ENCODE results near the gene WIPF3. TPM values are rescaled to one million over a fixed set of nuclear protein-coding genes. Genes with fewer than 3 reads are reported as not detected.

The WIPF3 gene
- total RNA-seq, 2 donors from 2014 or later: 5.2 to 7.2 TPM

DNA sequence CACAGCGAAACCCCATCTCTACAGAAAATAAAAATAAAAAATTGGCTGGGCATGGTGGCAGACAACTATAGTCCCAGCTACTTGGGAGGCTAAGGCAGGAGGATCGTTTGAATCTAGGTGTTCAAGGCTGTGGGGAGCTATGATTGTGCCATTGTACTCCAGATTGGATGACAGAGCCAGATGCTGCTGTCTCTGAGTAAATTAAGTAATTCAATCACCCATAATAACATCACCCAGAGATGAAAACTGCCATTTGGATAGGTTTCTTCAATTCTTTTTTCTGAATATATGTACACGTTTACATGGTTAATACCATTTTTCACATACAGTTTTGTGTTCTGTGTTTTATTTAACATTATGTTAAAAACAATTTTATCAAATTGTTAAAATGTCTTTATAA lies 79.3 kb downstream of the WIPF3 start:
- TF ChIP-seq, protein P1, sequence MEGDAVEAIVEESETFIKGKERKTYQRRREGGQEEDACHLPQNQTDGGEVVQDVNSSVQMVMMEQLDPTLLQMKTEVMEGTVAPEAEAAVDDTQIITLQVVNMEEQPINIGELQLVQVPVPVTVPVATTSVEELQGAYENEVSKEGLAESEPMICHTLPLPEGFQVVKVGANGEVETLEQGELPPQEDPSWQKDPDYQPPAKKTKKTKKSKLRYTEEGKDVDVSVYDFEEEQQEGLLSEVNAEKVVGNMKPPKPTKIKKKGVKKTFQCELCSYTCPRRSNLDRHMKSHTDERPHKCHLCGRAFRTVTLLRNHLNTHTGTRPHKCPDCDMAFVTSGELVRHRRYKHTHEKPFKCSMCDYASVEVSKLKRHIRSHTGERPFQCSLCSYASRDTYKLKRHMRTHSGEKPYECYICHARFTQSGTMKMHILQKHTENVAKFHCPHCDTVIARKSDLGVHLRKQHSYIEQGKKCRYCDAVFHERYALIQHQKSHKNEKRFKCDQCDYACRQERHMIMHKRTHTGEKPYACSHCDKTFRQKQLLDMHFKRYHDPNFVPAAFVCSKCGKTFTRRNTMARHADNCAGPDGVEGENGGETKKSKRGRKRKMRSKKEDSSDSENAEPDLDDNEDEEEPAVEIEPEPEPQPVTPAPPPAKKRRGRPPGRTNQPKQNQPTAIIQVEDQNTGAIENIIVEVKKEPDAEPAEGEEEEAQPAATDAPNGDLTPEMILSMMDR (conservative IDR thresholded peaks at IDR 0.05): no peak
- Mint-ChIP-seq H3K4me1 (peaks cover 5% of the 10 kb centered on the region), H3K27me3 (ENCODE audit: insufficient read depth) (peaks cover 5% of the 10 kb centered on the region), H3K4me3 (no peak overlapping the region), H3K9me3 (no peaks in the 10 kb centered on the region), H3K36me3 (ENCODE audit: low read depth) (no peaks in the 10 kb centered on the region), H3K27ac (no peak overlapping the region)
- no peaks in the 10 kb centered on the region for H3K27me3 ChIP-seq (ENCODE audit: control insufficient read depth, insufficient read depth, low read length, poor library complexity, severe bottlenecking)
- H3K9me3 ChIP-seq (ENCODE audit: control insufficient read depth, low read length): no peaks in the 10 kb centered on the region
- H3K9ac ChIP-seq (ENCODE audit: extremely low read depth, low read length, poor library complexity, severe bottlenecking): no peak overlapping the region
- H3K27ac ChIP-seq (ENCODE audit: low read depth, low read length): no peak overlapping the region
- no peaks in the 10 kb centered on the region for H3K36me3 ChIP-seq (ENCODE audit: control insufficient read depth, insufficient read depth, low read length)
- DNase-seq: no peak
- no peak overlapping the region for H3K4me3 ChIP-seq (ENCODE audit: low read length)
- no peaks in the 10 kb centered on the region for H3K4me1 ChIP-seq (ENCODE audit: control insufficient read depth, insufficient read depth, low read length)
- 88 to 96% methylated on average over 1 to 3 of the region's 3 CpGs for WGBS, 2 experiments (ENCODE audit: insufficient coverage in 1 of 2, insufficient read length in 1 of 2)

DNA sequence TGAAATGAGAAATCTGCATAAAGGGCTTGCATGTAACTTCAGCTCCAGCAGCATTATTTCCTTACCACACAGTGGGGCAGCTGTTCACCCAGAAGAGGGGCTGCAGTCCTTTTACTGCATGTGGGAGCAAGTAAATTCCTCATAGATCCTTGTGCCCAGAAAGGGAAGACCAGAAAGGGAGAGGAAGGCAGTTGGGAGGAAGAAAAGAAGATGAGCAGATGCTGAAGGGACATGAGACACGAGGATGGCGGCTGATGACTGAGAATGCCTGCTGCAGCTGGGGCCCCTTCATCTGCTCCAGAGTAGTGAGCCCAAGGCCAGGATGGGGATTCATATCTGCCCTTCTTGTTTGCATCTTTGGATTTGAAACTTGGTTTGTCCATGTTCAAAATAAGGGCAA lies 80.5 kb downstream of the WIPF3 start:
- Mint-ChIP-seq H3K27ac (no peak overlapping the region), H3K36me3 (ENCODE audit: low read depth) (no peaks in the 10 kb centered on the region), H3K27me3 (ENCODE audit: insufficient read depth) (peaks cover 5% of the 10 kb centered on the region), H3K4me1 (peaks cover 2% of the 10 kb centered on the region), H3K9me3 (no peaks in the 10 kb centered on the region), H3K4me3 (no peak overlapping the region)
- TF ChIP-seq, protein P1 (conservative IDR thresholded peaks at IDR 0.05): no peak
- 93 to 94% methylated on average over 2 of the region's 2 CpGs for WGBS, 2 experiments (ENCODE audit: insufficient coverage in 1 of 2, insufficient read length in 1 of 2)
- Histone ChIP-seq H3K4me3 (ENCODE audit: low read length) (no peak overlapping the region), H3K27me3 (ENCODE audit: control insufficient read depth, insufficient read depth, low read length, poor library complexity, severe bottlenecking) (no peaks in the 10 kb centered on the region), H3K9ac (ENCODE audit: extremely low read depth, low read length, poor library complexity, severe bottlenecking) (no peak overlapping the region), H3K36me3 (ENCODE audit: control insufficient read depth, insufficient read depth, low read length) (no peaks in the 10 kb centered on the region), H3K27ac (ENCODE audit: low read depth, low read length) (no peak overlapping the region), H3K9me3 (ENCODE audit: control insufficient read depth, low read length) (no peaks in the 10 kb centered on the region), H3K4me1 (ENCODE audit: control insufficient read depth, insufficient read depth, low read length) (no peaks in the 10 kb centered on the region)
- DNase-seq: no peak

DNA sequence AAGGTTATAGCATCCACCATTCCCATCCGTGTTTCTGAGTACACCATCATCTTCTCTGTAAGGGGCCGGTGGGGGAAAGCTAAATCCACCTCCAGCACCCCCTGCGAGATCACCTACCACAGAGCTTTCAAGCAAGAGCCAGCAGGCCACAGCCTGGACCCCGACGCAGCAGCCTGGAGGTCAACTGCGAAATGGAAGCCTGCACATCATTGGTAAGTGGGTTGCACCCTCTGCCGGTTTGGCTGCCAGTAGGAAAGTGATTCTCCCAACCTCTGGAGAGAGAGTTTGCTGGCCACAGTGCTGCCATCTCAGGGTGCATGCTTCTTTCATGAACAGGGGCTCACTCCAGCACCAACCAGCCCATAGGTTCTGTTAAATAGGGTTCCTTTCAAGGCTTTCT lies 81.7 kb downstream of the WIPF3 start:
- no peaks in the 10 kb centered on the region for H3K36me3 ChIP-seq (ENCODE audit: control insufficient read depth, insufficient read depth, low read length)
- peaks cover 4% of the 10 kb centered on the region for H3K27me3 Mint-ChIP-seq (ENCODE audit: insufficient read depth)
- H3K27ac ChIP-seq (ENCODE audit: low read depth, low read length): no peak overlapping the region
- no peak overlapping the region for H3K27ac Mint-ChIP-seq
- no peak for DNase-seq
- H3K9me3 Mint-ChIP-seq: no peaks in the 10 kb centered on the region
- no peaks in the 10 kb centered on the region for H3K36me3 Mint-ChIP-seq (ENCODE audit: low read depth)
- no peaks in the 10 kb centered on the region for H3K9me3 ChIP-seq (ENCODE audit: control insufficient read depth, low read length)
- H3K9ac ChIP-seq (ENCODE audit: extremely low read depth, low read length, poor library complexity, severe bottlenecking): no peak overlapping the region
- no peak overlapping the region for H3K4me3 ChIP-seq (ENCODE audit: low read length)
- H3K4me1 Mint-ChIP-seq: no peaks in the 10 kb centered on the region
- WGBS, 2 experiments (ENCODE audit: insufficient coverage in 1 of 2, insufficient read length in 1 of 2): 86 to 97% methylated on average over 5 to 7 of the region's 7 CpGs
- H3K4me1 ChIP-seq (ENCODE audit: control insufficient read depth, insufficient read depth, low read length): no peaks in the 10 kb centered on the region
- H3K4me3 Mint-ChIP-seq: no peak overlapping the region
- TF ChIP-seq, protein P1 (conservative IDR thresholded peaks at IDR 0.05): no peak
- no peaks in the 10 kb centered on the region for H3K27me3 ChIP-seq (ENCODE audit: control insufficient read depth, insufficient read depth, low read length, poor library complexity, severe bottlenecking)

Measured in endodermal cell (in vitro differentiated cells).